Caco-2 (cell line): Measurements from ENCODE around the gene C2orf49. TPM values are rescaled to one million over a fixed set of nuclear protein-coding genes. Genes with fewer than 3 reads are reported as not detected.

Source experiments
- BruUV-seq: library from RNA; stranded (reverse); fragments of 400-500 nt; replicated peaks from 2 replicates; lab custom pipeline; 2021; lab: Mats Ljungman, UMichigan
- CTCF ChIA-PET: fragments of 300-600 bp; sonication (Branson Sonifier 250); formaldehyde crosslinking; loops from one replicate; lab custom pipeline; 2022; ENCODE audit warnings: antibody characterized with exemption; lab: Charles Lee
- POLR2A ChIA-PET: fragments of 300-600 bp; sonication (Branson Sonifier 250); formaldehyde crosslinking; loops from one replicate; lab custom pipeline; 2022; ENCODE audit warnings: antibody characterized with exemption; lab: Charles Lee
- DNase-seq, 2 experiments: peaks; one replicate each; pipeline versions ENCODE4 v3.0.0 to v3.0.0-alpha.2; 2020 to 2022
- H3K27me3 ChIP-seq: replicated peaks from 2 replicates; pipeline ENCODE4 v1.6.0; 2011; ENCODE audit warnings: low read length; ENCODE audit not compliant: control insufficient read depth, insufficient read depth
- H3K36me3 ChIP-seq: 2 replicates; pipeline ENCODE4 v1.5.1; 2011; ENCODE audit warnings: low read length; ENCODE audit not compliant: control insufficient read depth, insufficient read depth
- H3K4me1 ChIP-seq: fragments of 250-450 bp; sonication (Bioruptor Pico); 2 replicates; pipeline ENCODE4 v1.5.1; 2020; ENCODE audit warnings: mild to moderate bottlenecking
- H3K4me3 ChIP-seq: 2 replicates; pipeline ENCODE4 v1.5.1; 2011; ENCODE audit warnings: low read depth, mild to moderate bottlenecking, control low read depth, low read length
- H3K9me3 ChIP-seq: fragments of 250-450 bp; sonication (Bioruptor Pico); 2 replicates; pipeline ENCODE4 v1.5.1; 2020; ENCODE audit warnings: mild to moderate bottlenecking, moderate library complexity
- H3K27ac Mint-ChIP-seq: one replicate; pipeline ENCODE4 v1.8.0; 2022; ENCODE audit warnings: mixed read lengths; ENCODE audit not compliant: unreplicated experiment
- H3K27me3 Mint-ChIP-seq: one replicate; pipeline ENCODE4 v1.8.0; 2022; ENCODE audit warnings: mixed read lengths; ENCODE audit not compliant: insufficient read depth, unreplicated experiment
- H3K36me3 Mint-ChIP-seq: one replicate; pipeline ENCODE4 v1.8.0; 2022; ENCODE audit warnings: mild to moderate bottlenecking, mixed read lengths; ENCODE audit not compliant: insufficient read depth, unreplicated experiment
- H3K4me1 Mint-ChIP-seq: one replicate; pipeline ENCODE4 v1.8.0; 2022; ENCODE audit warnings: low read depth, mixed read lengths; ENCODE audit not compliant: unreplicated experiment
- H3K4me3 Mint-ChIP-seq: one replicate; pipeline ENCODE4 v1.8.0; 2022; ENCODE audit warnings: mild to moderate bottlenecking, moderate library complexity, mixed read lengths; ENCODE audit not compliant: unreplicated experiment
- H3K9me3 Mint-ChIP-seq: one replicate; pipeline ENCODE4 v1.8.0; 2022; ENCODE audit warnings: mixed read lengths; ENCODE audit not compliant: unreplicated experiment
- intact Hi-C: fragments of 100-400 bp; cut with micrococcal nuclease; formaldehyde crosslinking; loops from one replicate; pipeline ENCODE4 v1.10.0; 2022; ENCODE audit not compliant: unreplicated experiment
- total RNA-seq: library from RNA; stranded (reverse); gene quantifications from 2 replicates; pipeline ENCODE4 v1.2.3, GENCODE V29; 2022
- TF ChIP-seq, protein P1 (sequence below), 2 experiments: fragments of 200-600 bp in 1 of 2; IDR thresholded peaks; 1 replicate in 1 of 2; 2 replicates in 1 of 2; pipeline versions ENCODE4 v1.5.1 to v1.8.0; 2011 to 2022; ENCODE audit warnings: antibody characterized with exemption in 1 of 2, control low read depth in 1 of 2, inconsistent platforms in 1 of 2, low read depth in 1 of 2, low read length in 1 of 2, mild to moderate bottlenecking in 1 of 2, moderate library complexity in 1 of 2; ENCODE audit not compliant: insufficient read depth in 1 of 2, severe bottlenecking in 1 of 2, unreplicated experiment in 1 of 2

Gene C2orf49
- total RNA-seq, 1 experiment from 2014 or later = 24.8 TPM

DNA sequence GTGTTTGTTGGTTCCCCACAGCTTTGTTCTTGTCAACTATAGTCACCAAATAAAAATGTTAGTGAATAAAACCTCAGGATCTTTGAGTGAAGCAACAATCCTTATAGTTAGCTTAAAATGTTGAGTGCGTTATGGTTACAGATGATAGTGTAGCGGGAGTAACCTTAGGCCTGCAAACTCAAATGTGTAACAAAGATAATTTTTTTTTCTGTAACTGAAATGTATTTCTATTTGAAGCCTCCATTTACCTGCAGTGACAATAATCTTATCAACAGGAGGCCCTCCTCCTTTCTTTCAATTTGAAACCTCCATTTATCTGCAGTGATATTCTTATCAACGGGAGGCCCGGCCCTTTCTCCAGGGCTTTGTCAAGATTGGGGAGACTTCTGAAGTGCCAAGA lies 3.1 kb upstream of the C2orf49 start:
- ChIA-PET CTCF (no interaction called here), POLR2A (no interaction called here)
- Mint-ChIP-seq H3K4me1 (no peaks in the 10 kb centered on the region), H3K36me3 (peaks cover 6% of the 10 kb centered on the region), H3K9me3 (no peaks in the 10 kb centered on the region), H3K4me3 (no peak overlapping the region), H3K27ac (no peak overlapping the region), H3K27me3 (no peaks in the 10 kb centered on the region)
- no TSS peak for BruUV-seq
- H3K36me3 ChIP-seq = no peaks in the 10 kb centered on the region
- no peaks in the 10 kb centered on the region for H3K9me3 ChIP-seq
- H3K4me1 ChIP-seq = peaks cover 14% of the 10 kb centered on the region
- TF ChIP-seq, protein P1, sequence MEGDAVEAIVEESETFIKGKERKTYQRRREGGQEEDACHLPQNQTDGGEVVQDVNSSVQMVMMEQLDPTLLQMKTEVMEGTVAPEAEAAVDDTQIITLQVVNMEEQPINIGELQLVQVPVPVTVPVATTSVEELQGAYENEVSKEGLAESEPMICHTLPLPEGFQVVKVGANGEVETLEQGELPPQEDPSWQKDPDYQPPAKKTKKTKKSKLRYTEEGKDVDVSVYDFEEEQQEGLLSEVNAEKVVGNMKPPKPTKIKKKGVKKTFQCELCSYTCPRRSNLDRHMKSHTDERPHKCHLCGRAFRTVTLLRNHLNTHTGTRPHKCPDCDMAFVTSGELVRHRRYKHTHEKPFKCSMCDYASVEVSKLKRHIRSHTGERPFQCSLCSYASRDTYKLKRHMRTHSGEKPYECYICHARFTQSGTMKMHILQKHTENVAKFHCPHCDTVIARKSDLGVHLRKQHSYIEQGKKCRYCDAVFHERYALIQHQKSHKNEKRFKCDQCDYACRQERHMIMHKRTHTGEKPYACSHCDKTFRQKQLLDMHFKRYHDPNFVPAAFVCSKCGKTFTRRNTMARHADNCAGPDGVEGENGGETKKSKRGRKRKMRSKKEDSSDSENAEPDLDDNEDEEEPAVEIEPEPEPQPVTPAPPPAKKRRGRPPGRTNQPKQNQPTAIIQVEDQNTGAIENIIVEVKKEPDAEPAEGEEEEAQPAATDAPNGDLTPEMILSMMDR (IDR thresholded peaks at IDR 0.05; ENCODE audit: insufficient read depth in 1 of 2, low read depth in 1 of 2, low read length in 1 of 2, severe bottlenecking in 1 of 2, unreplicated experiment in 1 of 2) = no peak
- intact Hi-C loops = no loop called here
- no peak for DNase-seq
- H3K4me3 ChIP-seq = no peak overlapping the region
- H3K27me3 ChIP-seq = no peaks in the 10 kb centered on the region

DNA sequence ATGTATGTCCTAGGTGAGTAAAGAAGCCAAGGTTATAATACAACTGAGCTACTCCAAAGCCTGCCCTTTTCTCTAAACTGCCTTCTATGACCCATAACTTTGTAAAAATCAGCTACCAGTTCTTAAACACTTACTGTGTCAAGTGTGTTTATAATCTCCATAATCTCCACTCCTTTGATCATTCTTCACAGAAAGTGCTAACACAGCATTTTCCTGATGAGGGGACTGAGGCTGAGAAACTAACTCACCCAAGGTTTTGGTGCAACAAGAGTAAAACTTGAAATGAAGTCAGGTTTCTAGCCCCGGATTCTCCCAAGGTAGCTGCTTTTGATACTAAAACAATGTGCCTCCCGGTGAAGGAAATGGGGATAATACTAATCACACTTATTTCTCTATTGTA lies 1.9 kb upstream of the C2orf49 start:
- peaks cover 13% of the 10 kb centered on the region for H3K36me3 Mint-ChIP-seq
- Histone ChIP-seq H3K4me1 (peaks cover 16% of the 10 kb centered on the region), H3K36me3 (no peaks in the 10 kb centered on the region), H3K4me3 (no peak overlapping the region), H3K9me3 (no peaks in the 10 kb centered on the region), H3K27me3 (no peaks in the 10 kb centered on the region)
- no peak overlapping the region for H3K4me3 Mint-ChIP-seq
- no peak overlapping the region for H3K27ac Mint-ChIP-seq
- H3K4me1 Mint-ChIP-seq = peaks cover 7% of the 10 kb centered on the region
- DNase-seq = no peak
- TF ChIP-seq, protein P1 (IDR thresholded peaks at IDR 0.05; ENCODE audit: insufficient read depth in 1 of 2, low read depth in 1 of 2, low read length in 1 of 2, severe bottlenecking in 1 of 2, unreplicated experiment in 1 of 2) = no peak
- intact Hi-C loops = no loop called here
- BruUV-seq = no TSS peak
- POLR2A ChIA-PET = interaction anchor here (0.6 to 1.2 kb wide), 2 partner anchors 20 to 63 kb away, joined by 5 read pairs; partner anchors contain the start of gene FHL2
- CTCF ChIA-PET = no interaction called here
- no peaks in the 10 kb centered on the region for H3K27me3 Mint-ChIP-seq
- no peaks in the 10 kb centered on the region for H3K9me3 Mint-ChIP-seq

DNA sequence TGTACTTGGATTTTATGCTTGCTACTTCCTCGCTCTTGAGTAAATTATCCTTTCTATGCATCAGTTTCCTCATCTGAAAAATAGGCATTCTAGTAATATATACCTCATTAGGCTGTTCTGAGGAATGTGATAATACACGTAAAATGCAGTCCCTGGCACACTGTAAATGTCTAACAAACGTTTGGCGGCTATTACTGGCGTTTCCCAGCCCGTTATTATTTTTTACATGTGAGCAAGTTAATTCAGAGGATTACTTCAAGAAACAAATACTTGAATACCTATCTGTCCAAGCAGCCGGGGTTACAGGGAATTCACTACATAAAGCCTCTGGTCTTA lies 586 bp upstream of the C2orf49 start:
- peak overlapping the region; percentile 86 for H3K4me3 Mint-ChIP-seq
- no peak for DNase-seq
- Histone ChIP-seq H3K4me3 (peak overlapping the region; percentile 90), H3K9me3 (no peaks in the 10 kb centered on the region), H3K4me1 (peaks cover 8% of the 10 kb centered on the region; the same call in 1 of the 2 replicates), H3K36me3 (peaks cover 2% of the 10 kb centered on the region; the same call in 1 of the 2 replicates), H3K27me3 (no peaks in the 10 kb centered on the region)
- CTCF ChIA-PET = no interaction called here
- BruUV-seq = TSS peak; percentile 89
- H3K36me3 Mint-ChIP-seq = peaks cover 24% of the 10 kb centered on the region
- no peaks in the 10 kb centered on the region for H3K27me3 Mint-ChIP-seq
- intact Hi-C loops = no loop called here
- peak overlapping the region; percentile 100 for H3K27ac Mint-ChIP-seq
- TF ChIP-seq, protein P1 (IDR thresholded peaks at IDR 0.05; ENCODE audit: insufficient read depth in 1 of 2, low read depth in 1 of 2, low read length in 1 of 2, severe bottlenecking in 1 of 2, unreplicated experiment in 1 of 2) = no peak
- H3K4me1 Mint-ChIP-seq = peaks cover 7% of the 10 kb centered on the region
- POLR2A ChIA-PET = no interaction called here
- H3K9me3 Mint-ChIP-seq = no peaks in the 10 kb centered on the region
